Transverse colon (tissue), 3 donors: ENCODE results near the gene FIGN.

ENCODE experiments used
- CTCF ChIP-seq, 5 experiments: fragments of 200-600 bp in 3 of 5; fragments of 450-650 bp in 2 of 5; sonication (generic) in 3 of 5; IDR thresholded peaks; 1 replicate in 2 of 5; 2 replicates in 3 of 5; pipeline ENCODE4 v1.5.1; 2016 to 2017; ENCODE audit warnings: antibody characterized with exemption in 5 of 5, inconsistent platforms in 3 of 5, mild to moderate bottlenecking in 2 of 5, moderate library complexity in 1 of 5
- EP300 ChIP-seq: sonication (generic); formaldehyde crosslinking; IDR thresholded peaks from one replicate; pipeline ENCODE4 v1.6.1; 2017; ENCODE audit warnings: antibody characterized with exemption, low read depth
- POLR2A ChIP-seq: fragments of 450-650 bp; IDR thresholded peaks from one replicate; pipeline ENCODE4 v1.6.1; 2016; ENCODE audit warnings: antibody characterized with exemption, mild to moderate bottlenecking, moderate library complexity

- no peak for TF ChIP-seq CTCF (IDR thresholded peaks at IDR 0.05)
- no peak for TF ChIP-seq POLR2A
- TF ChIP-seq EP300: no peak
Measured at GRCh38 chr2:163708265-163708664, 27.5 kb downstream of the FIGN start.
